ENCODE results near the gene GLB1L2. TPM values are rescaled to one million over a fixed set of nuclear protein-coding genes. Genes with fewer than 3 reads are reported as not detected.

Gene GLB1L2
- total and polyA plus RNA-seq, 2 of the 4 experiments (the other 2 are of a cell fraction): under 0.01 to 0.26 TPM

- H3K27me3 ChIP-seq (ENCODE audit: control insufficient read depth, insufficient read depth, low read length): no peaks in the 10 kb centered on the region
- intact Hi-C loops (cut with micrococcal nuclease) (no loop called here), in situ Hi-C loops (cut with MboI; ENCODE audit: low sequenced_read_pairs) (no loop called here), dilution Hi-C loops (cut with HindIII; ENCODE audit: low sequenced_read_pairs, unreplicated experiment) (no loop called here)
- peaks cover 20% of the 10 kb centered on the region for H3K9me3 ChIP-seq (ENCODE audit: control insufficient read depth, insufficient read depth, low read length)
- no peak overlapping the region for H2BK5ac ChIP-seq (ENCODE audit: low read depth, low read length, poor library complexity, severe bottlenecking)
- H4K91ac ChIP-seq (ENCODE audit: insufficient read depth, low read depth, low read length): no peak overlapping the region
- no peak overlapping the region for H3K14ac ChIP-seq (replicated peaks; ENCODE audit: low read depth, low read length)
- no peaks in the 10 kb centered on the region for H3K79me1 ChIP-seq (ENCODE audit: low read depth in 1 of 2, low read length in 2 of 2)
- no peak overlapping the region for H3K4ac ChIP-seq (ENCODE audit: low read depth, low read length)
- H3K23ac ChIP-seq (ENCODE audit: low read depth, low read length): no peak overlapping the region
- no peaks in the 10 kb centered on the region for H3K9me1 ChIP-seq (ENCODE audit: insufficient read depth, low read length)
- no peak overlapping the region for H2AK5ac ChIP-seq (ENCODE audit: low read depth, low read length)
- ChIA-PET CTCF (no interaction called here), POLR2A (ENCODE audit: unreplicated experiment) (no interaction called here)
- H3K4me2 ChIP-seq (ENCODE audit: low read depth, low read length): no peak overlapping the region
- no peak overlapping the region for H2BK15ac ChIP-seq (ENCODE audit: low read depth, low read length)
- no peak overlapping the region for H3K9ac ChIP-seq (ENCODE audit: low read depth, low read length)
- no peaks in the 10 kb centered on the region for H3K36me3 ChIP-seq (ENCODE audit: control insufficient read depth, insufficient read depth, low read length)
- 91% methylated on average over 10 of the region's 32 CpGs; no CpG with 5 or more reads in 1 of the 2 experiments for WGBS, 2 experiments (ENCODE audit: extremely low coverage in 2 of 2, insufficient read length in 1 of 2)
- no peak overlapping the region for H2BK120ac ChIP-seq (ENCODE audit: low read depth, low read length)
- no peak for DNase-seq
- TF ChIP-seq MAZ (IDR thresholded peaks at IDR 0.05; ENCODE audit: borderline replicate concordance, low read depth, low read length) (no peak), CEBPB (IDR thresholded peaks at IDR 0.05; ENCODE audit: low read depth, low read length) (no peak), USF2 (IDR thresholded peaks at IDR 0.05; ENCODE audit: low read depth, low read length) (no peak), CHD1 (IDR thresholded peaks at IDR 0.05; ENCODE audit: low read depth, low read length) (no peak), RAD21 (IDR thresholded peaks at IDR 0.05; ENCODE audit: low read length) (no peak), MXI1 (IDR thresholded peaks at IDR 0.05; ENCODE audit: borderline replicate concordance, low read depth, low read length) (no peak), BHLHE40 (IDR thresholded peaks at IDR 0.05; ENCODE audit: low read depth, low read length) (no peak), NFE2L2 (IDR thresholded peaks at IDR 0.05; ENCODE audit: low read depth, low read length) (no peak), SMC3 (IDR thresholded peaks at IDR 0.05; ENCODE audit: low read depth, low read length) (no peak), RFX5 (IDR thresholded peaks at IDR 0.05; ENCODE audit: low read depth, low read length) (no peak), MAFK (IDR thresholded peaks at IDR 0.05; ENCODE audit: low read depth, low read length) (no peak), POLR2A (IDR thresholded peaks at IDR 0.05; ENCODE audit: low read depth, low read length) (no peak), RCOR1 (IDR thresholded peaks at IDR 0.05; ENCODE audit: insufficient replicate concordance, low read length) (no peak), ELK1 (IDR thresholded peaks at IDR 0.05; ENCODE audit: borderline replicate concordance, low read depth, low read length) (no peak)
- no peak overlapping the region for H4K8ac ChIP-seq (ENCODE audit: low read depth in 2 of 2, low read length in 2 of 2)
- no peak overlapping the region for H2BK20ac ChIP-seq (ENCODE audit: low read depth, low read length)
- no peaks in the 10 kb centered on the region; the same call in 1 of the 2 replicates for H4K20me1 ChIP-seq (ENCODE audit: insufficient read depth, low read length)
- BruUV-seq (replicated peaks): no TSS peak
- H3K18ac ChIP-seq (ENCODE audit: low read depth, low read length): no peak overlapping the region
- H3K27ac ChIP-seq (ENCODE audit: insufficient read depth, low read length): no peak overlapping the region
- no peak overlapping the region for H2AFZ ChIP-seq (replicated peaks; ENCODE audit: low read length, poor library complexity)
- H3K56ac ChIP-seq (ENCODE audit: extremely low read depth, insufficient read depth, low read length): no peak overlapping the region
- H3K4me3 ChIP-seq (ENCODE audit: insufficient read depth, low read depth, low read length): no peak overlapping the region
- H4K5ac ChIP-seq (ENCODE audit: low read depth, low read length): no peak overlapping the region
- H3K4me1 ChIP-seq (ENCODE audit: control insufficient read depth, insufficient read depth, low read length): no peaks in the 10 kb centered on the region
- H2AK9ac ChIP-seq (replicated peaks; ENCODE audit: low read depth, low read length, poor library complexity): no peak overlapping the region
- no peak for ATAC-seq (ENCODE audit: low read depth)
These were observed 30.6 kb downstream of the GLB1L2 start for GRCh38 chr11:134362192-134362901.
